GM12872 (cell line): Measurements from ENCODE around the gene OR1I1.

Experiments used
- TF ChIP-seq, protein P1 (sequence below): IDR thresholded peaks from 3 replicates; pipeline ENCODE4 v1.5.1; 2011; ENCODE audit warnings: low read depth, mild to moderate bottlenecking, low read length, moderate library complexity; ENCODE audit not compliant: insufficient read depth

Gene OR1I1

GRCh38 chr19:15128162-15128770, 46.3 kb downstream of the OR1I1 start:
- TF ChIP-seq, protein P1, sequence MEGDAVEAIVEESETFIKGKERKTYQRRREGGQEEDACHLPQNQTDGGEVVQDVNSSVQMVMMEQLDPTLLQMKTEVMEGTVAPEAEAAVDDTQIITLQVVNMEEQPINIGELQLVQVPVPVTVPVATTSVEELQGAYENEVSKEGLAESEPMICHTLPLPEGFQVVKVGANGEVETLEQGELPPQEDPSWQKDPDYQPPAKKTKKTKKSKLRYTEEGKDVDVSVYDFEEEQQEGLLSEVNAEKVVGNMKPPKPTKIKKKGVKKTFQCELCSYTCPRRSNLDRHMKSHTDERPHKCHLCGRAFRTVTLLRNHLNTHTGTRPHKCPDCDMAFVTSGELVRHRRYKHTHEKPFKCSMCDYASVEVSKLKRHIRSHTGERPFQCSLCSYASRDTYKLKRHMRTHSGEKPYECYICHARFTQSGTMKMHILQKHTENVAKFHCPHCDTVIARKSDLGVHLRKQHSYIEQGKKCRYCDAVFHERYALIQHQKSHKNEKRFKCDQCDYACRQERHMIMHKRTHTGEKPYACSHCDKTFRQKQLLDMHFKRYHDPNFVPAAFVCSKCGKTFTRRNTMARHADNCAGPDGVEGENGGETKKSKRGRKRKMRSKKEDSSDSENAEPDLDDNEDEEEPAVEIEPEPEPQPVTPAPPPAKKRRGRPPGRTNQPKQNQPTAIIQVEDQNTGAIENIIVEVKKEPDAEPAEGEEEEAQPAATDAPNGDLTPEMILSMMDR: no peak

DNA sequence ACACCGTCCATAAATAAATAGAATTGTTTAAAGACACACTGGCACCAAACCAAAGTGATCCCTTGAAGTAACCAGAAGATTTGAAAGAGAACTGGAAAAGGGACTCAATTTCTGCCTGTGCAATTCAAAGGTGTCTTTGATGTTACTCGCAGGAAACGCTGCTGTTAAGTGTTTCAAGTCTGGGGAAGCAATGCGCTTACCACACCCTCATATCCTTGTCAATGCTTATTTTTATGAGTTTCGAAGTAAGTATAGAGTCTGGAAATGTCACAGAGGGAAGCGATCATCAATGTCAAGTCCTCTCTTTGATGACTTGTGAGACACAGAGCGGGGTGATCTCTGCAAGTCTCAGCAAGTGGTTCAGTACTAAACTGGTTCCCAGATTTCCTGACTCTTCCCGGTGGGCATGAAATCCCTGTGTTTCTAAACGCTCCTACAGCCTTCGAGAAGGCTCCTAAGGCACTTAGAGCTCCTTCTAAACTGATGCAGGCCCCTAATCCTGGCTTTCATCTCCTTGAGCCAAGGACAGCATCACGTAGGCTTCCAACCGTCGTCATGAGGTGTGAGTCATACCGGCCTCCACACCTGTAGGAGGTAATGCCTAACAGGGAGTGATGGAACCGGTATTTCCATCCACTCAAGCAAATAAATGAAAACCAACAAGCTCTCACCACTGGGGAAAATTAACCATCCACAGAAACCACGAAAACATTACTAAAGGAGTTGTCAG, 48.0 kb downstream of the OR1I1 start:
- TF ChIP-seq, protein P1: no peak

GRCh38 chr19:15136234-15136954, 54.4 kb downstream of the OR1I1 start:
- TF ChIP-seq, protein P1: no peak

DNA sequence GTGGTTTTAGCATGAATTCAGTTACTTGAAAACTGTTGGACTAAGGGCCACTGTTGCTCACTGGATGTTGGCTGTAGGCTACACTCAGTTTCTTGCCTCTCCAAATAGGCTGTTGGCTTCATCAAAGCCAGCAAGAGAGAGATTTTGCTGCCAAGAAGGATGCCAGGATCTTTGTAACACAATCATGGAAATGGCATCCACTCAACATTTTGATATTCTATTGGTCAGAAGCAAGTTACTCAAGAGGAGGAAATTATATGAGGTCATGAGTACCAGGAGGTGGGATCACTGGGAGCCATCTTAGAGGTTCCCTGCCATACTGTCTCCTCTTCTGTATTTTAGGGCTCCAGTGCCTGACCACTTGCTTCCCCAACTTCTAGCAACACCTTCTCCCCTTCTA, 55.8 kb downstream of the OR1I1 start:
- TF ChIP-seq, protein P1: no peak

GRCh38 chr19:15138427-15138826, 56.4 kb downstream of the OR1I1 start:
- TF ChIP-seq, protein P1: no peak

- TF ChIP-seq, protein P1: no peak
Measured at GRCh38 chr19:15141143-15141542, 59.1 kb downstream of the OR1I1 start.

GRCh38 chr19:15142313-15142712, 60.3 kb downstream of the OR1I1 start:
- TF ChIP-seq, protein P1: no peak
